Measurements from ENCODE around the gene MED20.

The MED20 gene

DNA sequence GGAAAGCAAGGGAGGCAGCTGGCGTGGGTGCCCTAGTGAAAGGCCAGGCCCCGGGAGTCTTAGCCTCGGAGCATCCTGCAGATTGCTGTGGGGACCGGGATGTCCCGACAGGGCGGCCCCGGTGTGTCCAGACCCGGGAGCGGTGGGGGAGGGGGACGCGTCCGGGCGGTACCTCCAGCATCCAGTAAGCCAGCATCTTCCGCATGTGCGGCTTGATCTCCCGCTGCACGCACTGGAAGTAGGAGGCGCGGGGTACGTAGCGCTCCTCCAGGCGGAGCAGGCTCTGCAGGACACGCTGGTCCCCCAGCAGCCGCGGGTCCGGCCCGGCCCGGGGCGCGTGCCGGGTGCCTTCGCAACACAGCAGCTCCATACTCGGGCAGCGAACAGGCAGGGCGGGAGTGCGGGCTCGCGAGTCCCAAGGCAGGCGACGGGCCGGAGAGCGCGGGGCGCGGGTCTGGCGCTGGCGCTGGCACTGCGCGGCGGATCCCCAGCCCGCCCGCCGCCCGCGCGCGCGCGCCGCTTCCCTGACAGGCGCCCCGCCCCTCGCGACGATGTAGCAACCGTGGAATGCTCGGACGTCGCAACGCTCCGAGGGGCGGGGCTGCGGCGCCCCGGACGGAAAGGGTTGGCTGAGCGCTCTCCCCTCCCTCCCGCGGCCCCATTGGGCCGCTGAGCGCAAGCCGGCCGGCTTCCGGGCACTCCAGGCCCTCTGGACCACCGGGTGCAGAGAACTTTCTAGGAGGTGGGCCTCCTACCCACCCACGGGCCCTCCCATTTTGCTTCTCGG lies 20.5 kb upstream of the MED20 start, which contains the start of gene CCND3:
Gene CCND3, minus strand, starts transcription at position 529 of the 787 bp plus-strand sequence. Its CDS starts 159 bp downstream, at position 370.
- DNase-seq (ENCODE audit: low read depth in 2 of 2) = peak; percentile 64 to 70

DNA sequence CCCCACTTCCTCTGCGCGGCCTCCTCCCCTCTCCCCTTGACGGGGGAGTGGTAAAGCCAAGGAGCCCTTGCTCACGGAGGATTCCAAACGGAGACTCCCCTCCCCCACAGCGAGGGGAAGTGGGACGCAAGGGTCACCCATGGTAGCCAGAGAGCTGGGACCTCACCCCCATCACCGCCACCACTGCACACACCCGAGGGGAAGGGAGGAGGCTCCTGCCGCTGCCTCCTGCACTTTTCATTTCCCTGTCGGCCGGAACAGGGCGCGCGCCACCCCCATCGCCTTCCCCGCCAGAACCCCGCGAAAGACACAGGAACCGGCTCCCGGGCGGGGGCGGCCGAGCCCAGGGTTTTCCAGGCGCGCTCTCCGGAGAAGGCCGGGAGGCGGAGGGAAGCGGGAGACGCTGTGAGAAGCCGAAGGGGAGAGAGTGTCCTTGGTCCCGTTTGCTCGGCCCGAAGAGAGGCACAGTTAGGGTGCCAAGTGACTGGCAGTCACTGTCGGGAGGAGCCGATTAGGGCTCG lies 19.9 kb upstream of the MED20 start:
- DNase-seq (ENCODE audit: low read depth in 2 of 2) = no peak

DNA sequence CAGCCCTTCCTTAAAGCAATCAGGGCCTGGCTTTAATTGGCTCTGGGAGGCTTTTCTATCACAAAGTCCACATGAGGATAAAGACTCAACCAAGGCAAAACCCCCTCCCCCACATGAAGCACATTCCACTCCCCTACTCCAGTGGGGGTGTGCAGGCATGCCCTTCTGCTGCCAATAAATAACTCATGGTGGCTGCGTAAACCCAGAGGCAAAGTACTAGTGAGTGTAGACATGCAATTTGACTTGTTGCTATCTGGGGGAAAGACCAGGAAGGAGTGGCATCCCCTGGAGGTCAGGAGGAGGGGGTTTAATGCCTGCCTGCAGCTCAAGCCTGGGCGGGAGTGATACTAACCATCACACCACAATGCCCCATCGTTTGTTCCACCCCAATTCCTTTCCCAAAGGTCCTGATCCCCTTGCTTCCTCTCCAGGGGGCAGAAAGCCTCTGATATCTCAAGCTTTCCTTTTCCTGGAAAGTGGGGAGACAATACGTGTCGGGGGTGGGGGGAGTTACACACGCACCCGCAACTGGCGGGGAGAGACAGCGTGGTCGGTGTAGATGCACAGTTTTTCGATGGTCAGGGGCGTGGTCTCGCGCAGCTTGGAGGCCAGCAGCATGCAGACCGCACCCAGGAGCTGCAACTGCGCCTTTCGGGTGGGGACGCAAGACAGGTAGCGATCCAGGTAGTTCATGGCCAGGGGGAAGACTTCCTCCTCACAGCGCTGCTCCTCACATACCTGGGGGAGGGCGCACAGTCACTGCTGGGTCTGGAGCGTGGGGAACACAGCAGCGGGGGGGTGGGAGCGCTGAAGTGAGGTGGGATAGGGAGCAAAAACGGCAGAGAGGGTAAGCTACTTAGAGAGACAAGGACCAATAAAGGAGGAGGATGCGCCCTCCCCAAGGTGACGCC lies 19.2 kb upstream of the MED20 start:
- DNase-seq (ENCODE audit: low read depth in 2 of 2) = peak; percentile 35 to 39

DNA sequence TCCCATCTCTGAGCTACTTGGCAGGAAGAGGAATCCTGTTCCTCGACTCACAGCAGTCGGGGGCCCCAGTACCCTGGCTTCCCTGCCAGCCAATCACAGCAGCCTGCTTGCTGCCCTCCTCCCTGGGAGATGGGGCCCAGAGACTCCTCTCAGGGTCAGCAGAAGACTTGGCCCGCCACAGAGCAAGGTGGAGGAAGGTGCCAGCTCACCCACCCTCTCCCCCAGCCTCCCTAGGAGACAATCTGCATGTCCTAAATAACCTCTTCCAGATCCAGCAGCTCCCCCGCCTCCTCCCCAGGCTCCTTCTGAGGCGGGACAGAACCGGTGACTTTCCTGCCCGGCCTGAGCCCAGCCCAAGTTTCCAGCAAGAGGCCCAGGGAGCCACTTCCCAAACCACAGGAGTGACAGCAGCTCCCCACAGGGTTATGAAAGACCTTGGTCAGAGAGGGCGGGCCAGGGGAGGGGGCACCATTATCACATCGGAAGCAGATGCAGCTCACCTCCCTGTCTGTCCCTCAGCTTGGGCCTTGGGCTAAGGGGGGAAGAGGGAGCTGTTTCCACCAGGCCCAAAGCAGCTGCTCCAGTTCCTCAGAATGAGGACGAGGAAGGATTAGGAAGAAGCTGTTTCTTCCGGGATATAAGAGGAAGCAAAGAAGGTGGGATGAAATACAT lies 18.4 kb upstream of the MED20 start:
- DNase-seq (ENCODE audit: low read depth in 2 of 2) = peak in 1 of 2 experiments; percentile 18

DNA sequence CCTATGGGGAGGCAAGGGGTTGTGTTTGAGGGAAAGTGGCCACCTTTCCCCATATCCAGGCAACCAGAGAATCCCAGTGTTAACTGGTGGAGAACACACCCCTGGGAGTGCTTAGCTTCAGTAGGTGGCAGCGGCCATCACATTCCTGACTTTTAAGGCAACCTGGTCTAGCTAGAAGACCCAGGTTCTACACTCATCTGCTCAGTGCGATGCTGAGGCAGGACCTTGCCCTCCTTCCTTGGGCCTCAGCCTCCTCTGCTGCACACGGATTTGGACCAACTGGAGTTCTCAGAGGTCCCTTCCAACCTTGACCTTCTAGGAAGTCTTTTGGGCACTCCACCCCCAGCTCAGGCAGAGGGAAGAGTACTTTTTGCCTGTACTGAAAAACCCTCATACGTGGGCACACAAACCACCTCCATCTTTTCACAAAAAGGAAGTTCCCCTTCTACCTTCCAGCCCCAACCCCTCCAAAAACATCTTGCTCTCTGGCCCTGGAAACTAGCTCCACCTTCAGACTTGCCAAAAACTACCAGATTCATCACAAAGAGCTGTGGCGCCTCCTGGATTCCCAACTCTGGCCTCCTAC lies 17.7 kb upstream of the MED20 start:
- DNase-seq (ENCODE audit: low read depth in 2 of 2) = no peak

DNA sequence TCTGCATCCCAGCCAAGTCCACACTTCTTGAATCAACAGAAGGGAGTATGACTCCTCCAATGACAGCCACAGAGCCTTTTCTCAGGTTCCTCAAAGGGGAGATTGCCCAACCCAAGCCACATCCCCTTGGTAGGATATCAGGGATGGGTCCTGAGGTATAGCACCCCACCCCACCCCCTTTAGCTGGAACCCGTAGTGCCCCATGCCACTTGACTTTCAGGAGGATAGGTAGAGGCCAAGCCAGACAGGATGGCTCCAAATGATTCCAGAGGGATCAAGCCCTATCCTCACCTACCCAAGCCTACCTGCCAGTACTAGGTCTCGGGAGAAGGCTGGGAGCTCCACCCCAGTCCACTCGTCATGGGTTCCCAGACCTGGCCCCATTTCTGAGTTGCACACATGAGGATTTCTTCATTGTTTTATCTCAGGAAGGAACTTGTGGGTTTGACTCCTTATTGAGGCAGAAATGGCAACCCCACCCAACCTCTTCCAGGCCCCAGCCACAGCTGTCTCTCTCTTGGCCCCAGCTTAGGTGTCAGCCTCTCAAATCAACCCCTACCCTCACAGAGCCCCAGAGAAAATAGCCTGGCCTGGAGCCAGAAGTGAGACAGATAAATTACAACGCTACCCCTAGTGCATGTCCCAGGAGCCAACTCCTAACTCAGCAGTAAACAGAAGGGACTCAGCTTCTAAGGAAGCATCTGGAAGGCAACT lies 17.1 kb upstream of the MED20 start:
- no peak for DNase-seq (ENCODE audit: low read depth in 2 of 2)

DNA sequence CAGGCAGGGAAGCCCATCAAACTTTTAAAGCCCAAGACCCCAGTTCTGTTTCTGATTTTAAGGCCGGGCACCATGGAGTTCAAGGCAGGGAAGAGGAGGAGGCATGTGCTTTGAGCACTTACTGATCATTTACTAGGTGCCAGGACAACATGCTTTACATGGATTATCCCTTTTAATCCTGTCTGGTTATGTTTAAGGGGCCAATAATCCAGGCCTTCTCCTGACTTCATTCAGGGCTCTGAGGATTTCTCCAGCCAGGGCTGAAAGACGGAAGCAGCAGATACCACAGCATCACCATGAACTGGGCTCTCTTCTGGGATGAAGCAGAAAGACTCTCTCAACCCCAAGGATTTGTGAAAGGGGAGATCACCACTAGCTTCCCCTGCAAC lies 16.5 kb upstream of the MED20 start:
- DNase-seq (ENCODE audit: low read depth in 2 of 2) = no peak

DNA sequence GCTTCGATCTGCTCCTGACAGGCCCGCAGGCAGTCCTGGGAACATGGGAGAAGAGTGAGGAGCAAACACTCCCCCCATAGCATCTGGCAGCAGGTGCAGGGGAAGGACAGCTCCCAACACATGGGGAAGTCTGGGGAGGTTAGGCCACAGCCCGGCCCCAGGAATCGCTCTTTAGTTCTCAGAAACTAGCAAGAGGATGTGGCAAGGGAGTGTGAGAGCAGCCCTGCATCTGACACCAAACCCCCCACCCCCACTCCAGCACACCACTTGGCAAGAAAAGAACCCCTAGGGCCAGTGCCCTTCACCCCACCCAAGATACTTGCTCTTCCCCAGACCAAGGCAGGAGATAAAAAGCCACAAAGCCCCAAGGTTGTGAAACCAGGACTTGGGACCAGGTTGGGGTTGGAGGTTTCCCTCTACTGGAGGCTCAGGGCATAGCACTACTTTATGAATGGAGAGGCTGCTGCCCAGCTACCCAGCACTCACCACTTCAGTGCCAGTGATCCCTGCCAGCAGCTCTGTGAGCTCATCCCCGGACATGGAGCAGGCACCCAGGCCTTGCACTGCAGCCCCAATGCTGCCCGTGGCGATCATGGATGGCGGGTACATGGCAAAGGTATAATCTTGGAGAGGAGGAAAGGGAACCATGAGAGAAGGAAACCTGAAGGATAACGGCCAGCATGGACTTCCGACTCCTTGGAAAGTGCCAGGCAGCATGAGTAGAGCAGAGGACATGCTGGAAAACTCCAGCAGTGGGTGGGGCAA lies 15.3 kb upstream of the MED20 start:
- peak; percentile 44 to 52 for DNase-seq (ENCODE audit: low read depth in 2 of 2)

DNA sequence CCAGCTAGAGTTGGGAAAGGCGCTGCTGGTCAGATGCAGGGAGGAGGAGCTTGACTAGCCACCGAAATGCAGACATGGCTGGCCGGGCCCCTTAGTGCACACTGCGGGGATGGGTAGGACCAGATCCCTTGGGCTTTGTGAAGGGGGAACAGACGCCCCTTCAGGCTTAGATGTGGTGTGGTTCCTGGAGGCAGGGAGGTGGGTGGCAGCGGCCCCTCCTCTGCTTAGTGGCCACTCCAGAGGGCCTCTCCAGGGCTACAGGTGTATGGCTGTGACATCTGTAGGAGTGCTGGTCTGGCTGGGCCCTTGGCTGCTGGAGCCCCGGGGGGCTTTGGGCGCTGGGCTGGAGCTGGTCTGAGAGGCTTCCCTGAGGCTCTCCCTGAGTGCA lies 14.7 kb upstream of the MED20 start:
- no peak for DNase-seq (ENCODE audit: low read depth in 2 of 2)

DNA sequence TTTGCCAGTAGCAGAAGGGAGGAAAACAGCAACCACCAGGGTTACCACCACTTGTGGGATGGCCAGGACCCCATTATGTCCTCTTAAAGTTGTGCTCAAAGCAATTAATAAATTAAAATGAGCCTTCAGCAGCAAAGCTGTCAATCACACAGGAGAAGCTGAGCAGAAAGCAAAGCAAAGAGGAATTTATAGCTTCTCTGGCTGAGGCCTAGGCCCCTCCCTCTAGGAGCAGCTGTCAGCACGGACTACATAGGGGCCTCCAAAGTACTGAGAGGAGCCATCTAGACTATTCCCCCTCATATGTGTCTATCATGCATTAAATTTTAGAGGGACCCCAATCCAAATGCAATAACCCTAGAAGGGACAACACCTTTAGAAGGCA lies 14.2 kb upstream of the MED20 start:
- no peak for DNase-seq (ENCODE audit: low read depth in 2 of 2)

DNA sequence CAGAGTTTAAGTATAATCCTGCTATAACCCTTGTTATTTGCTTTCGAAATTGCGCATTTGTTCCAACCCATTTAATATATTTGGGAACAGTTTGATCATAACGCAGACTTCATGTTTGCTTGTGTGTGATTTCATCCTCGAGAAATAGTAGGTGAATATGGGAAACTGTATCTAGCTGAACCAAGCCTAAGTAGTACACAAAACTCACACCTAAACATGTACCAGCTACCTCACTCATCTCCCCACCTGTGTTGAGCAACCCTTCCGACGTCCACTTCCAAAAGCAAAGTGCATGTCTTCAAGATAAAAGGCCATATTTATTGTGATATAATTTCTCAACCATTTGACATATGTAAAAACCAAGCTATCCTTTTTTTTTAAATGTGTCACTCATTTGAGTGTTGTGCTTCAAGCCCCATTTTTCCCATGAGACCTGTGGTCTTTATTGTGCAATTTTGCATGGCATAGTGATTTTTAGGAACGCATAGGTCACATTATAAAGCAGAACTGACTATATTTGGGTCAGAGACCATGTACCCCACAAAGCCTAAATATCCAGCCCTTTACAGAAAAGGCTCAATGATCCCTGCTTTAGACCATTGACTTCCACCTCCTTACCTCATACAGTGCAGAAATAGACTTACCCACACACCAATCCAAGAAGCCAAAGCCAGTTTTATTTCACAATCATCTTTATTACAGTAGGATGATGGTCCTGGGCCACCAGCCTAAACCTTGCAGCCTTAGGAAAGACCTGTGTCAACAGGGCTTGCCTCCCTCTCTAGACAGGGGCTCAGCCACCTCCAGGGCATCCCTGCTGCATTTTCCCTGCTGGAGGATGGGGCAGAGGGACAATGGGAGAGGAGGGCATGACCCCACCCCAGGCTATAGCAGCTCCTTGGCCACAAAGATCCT lies 13.6 kb upstream of the MED20 start:
- no peak for DNase-seq (ENCODE audit: low read depth in 2 of 2)

DNA sequence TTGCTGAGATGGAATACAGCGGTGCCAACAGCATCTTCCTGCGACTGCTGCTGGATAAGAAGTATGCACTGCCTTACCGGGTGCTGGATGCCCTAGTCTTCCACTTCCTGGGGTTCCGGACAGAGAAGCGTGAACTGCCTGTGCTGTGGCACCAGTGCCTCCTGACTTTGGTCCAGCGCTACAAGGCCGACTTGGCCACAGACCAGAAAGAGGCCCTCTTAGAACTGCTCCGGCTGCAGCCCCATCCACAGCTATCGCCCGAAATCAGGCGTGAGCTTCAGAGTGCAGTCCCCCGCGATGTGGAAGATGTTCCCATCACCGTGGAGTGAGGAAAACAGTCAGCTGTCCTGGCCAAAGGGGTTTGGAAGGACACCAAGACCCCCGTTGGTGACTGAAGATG lies 11.4 kb upstream of the MED20 start:
- DNase-seq (ENCODE audit: low read depth in 2 of 2) = no peak

DNA sequence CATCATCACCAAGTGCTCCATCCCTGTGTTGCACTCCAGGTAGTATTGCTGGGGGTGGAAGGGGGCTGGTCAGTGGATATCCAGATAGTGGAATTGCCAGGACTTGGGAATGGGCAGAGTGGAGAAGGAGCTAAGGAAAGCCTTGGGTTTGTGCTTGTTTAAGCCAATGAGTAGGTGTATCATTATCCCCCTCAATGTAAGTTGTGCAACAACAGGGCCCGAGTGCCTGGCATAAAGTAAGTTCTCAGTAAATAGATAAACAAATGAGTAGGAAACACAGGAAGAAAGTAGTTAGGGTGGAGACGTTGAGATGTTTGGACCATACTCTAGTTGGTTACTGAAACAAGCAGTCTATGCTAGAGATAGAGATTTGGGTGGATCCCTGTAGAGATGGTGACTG lies 10.9 kb upstream of the MED20 start:
- DNase-seq (ENCODE audit: low read depth in 2 of 2) = no peak

DNA sequence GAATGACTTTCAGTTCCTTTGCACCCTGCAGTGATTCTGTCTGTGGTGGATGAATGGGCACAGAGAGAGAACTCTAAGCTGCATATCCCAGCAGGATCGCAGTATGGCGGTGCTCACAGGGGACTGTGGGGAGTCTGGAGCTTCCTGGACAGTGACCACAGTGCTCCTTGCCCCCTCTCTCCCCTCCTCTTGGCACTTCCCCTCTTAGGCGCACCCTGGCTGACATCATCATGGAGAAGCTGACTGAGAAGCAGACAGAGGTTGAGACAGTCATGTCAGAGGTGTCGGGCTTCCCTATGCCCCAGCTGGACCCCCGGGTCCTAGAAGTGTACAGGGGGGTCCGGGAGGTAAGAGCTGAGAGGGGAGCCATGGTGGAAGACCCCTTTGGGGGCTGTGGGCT lies 9.0 kb upstream of the MED20 start:
- DNase-seq (ENCODE audit: low read depth in 2 of 2) = no peak

DNA sequence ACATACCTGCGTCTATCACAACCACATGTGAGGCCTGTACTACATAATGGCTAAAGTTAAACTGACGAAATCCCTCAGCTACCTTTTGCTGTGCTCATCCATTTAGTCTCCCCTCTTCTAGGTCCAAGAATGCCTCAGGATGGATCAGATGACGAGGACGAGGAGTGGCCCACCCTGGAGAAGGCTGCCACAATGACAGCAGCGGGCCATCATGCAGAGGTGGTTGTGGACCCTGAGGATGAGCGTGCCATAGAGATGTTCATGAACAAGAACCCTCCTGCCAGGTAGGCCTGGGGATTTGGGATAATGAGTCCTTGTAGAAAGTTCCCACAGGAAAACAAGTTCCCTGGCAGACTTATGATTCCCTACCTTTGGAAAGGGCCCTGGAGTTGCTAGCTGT lies 6.3 kb upstream of the MED20 start:
- DNase-seq (ENCODE audit: low read depth in 2 of 2) = no peak

DNA sequence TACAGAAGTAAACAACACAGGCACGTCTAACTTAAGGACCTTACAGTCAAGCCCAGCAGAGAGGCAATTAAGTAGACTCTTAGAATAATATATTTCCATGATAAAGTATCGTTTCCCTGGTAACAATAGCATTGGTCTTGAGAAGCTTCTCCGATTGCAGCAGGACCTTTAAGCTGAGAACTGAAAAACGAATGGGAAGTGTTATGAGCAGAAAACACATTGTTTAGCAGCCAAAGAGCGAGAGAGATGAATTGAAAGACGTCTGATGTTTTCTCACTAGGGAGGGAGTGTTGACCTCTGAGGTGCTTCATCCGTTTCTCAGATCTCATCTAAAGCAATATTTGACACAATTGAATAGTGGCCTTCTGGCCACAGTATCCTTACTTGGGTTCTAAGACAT lies 1.2 kb upstream of the MED20 start:
- DNase-seq (ENCODE audit: low read depth in 2 of 2) = no peak

DNA sequence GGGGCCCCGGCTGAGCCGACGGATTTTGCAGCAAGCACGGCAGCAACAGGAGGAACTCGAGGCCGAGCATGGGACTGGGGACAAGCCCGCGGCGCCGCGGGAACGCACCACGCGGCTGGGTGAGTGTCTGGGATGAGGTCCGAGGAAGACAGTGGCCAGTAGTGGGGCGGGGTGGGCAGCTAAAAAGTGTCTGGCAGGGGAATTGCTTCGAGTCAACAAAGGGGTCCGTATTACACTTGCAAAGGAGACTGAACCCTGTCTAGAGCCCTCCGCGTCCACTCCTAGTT lies 716 bp upstream of the MED20 start:
- DNase-seq (ENCODE audit: low read depth in 2 of 2) = no peak

DNA sequence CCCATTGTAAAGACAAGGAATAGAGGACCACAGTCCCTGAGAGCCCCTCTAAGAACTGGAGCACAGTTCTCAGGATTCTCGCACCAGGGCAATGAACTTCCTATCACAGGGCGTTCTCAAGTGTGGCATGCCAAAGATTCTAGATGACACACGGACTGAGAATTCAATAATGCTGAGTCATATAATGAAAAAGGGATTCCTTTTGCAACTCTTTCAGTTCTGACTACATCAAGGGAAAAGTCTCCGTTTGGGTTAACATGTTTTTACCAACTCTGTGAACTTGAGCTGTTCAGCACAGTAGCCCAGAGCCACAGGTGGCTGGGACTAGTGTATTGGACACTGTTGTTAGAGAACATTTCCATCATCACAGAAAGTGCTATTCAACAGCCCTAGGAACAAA lies 3.4 kb downstream of the MED20 start:
- peak; percentile 82 to 85 for DNase-seq (ENCODE audit: low read depth in 2 of 2)

DNA sequence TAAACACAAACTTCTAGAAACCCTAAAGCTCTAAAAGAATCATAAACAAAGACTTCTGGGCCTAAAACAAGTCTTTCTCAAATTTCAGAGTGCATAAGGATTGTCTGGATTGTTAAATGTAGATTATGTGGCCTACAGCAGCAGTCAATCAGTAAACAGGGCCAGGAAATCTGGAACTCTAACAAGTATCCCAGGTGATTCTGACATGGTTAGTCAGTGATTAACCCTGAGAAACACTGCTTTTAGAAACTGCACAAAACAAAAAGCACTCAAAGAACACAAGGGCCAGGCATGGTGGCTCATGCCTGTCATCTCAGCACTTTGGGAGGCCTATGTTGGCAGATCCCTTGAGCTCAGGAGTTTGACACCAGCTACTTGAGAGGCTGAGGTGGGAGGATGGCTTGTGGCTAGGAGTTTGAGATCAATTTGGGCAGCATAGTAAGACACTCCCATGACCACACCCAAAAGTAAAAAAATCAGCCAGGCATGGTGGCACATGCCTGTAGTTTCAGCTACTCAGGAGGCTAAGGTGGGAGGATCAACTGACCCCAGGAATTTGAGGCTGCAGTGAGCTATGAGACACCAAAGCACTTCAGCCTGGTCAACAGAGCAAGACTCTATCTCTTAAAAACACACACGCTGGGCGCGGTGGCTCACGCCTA lies 5.9 kb downstream of the MED20 start:
- no peak for DNase-seq (ENCODE audit: low read depth in 2 of 2)

All from fibroblast of skin of left biceps (primary cell).